HG02943 (cell line): ENCODE data around the gene PPIF.

Source experiments
- ATAC-seq: cut with Tn5 transposase; IDR thresholded peaks from one replicate; pipeline ENCODE4 v1.9.1; 2021; ENCODE audit warnings: mild to moderate bottlenecking, low read depth, moderate library complexity; ENCODE audit not compliant: unreplicated experiment

The PPIF gene

DNA sequence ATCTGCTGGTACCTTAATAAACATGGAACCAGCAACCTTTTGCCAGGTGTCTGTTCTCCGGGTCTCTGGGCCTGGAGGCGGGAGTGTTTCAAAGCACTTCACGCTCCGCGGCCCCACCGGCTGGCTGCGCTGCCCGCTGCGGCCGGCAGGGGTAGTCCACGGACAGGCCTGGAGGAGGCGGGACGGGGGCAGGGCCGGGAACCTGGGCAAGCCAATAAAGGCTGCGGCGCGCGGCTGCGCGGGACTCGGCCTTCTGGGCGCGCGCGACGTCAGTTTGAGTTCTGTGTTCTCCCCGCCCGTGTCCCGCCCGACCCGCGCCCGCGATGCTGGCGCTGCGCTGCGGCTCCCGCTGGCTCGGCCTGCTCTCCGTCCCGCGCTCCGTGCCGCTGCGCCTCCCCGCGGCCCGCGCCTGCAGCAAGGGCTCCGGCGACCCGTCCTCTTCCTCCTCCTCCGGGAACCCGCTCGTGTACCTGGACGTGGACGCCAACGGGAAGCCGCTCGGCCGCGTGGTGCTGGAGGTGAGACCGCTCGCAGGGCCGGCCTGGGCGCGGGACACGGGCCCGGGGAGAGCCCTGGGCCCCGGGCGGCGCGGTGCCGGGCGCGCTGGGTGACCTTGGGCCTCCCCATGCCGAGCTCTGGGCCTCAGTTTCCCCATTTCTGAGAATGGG lies at the start of gene PPIF:
PPIF (plus strand) TSS at position 244 of the 668 bp plus-strand sequence; CDS start at position 324, 80 bp downstream.
- ATAC-seq, result peak; percentile 63

DNA sequence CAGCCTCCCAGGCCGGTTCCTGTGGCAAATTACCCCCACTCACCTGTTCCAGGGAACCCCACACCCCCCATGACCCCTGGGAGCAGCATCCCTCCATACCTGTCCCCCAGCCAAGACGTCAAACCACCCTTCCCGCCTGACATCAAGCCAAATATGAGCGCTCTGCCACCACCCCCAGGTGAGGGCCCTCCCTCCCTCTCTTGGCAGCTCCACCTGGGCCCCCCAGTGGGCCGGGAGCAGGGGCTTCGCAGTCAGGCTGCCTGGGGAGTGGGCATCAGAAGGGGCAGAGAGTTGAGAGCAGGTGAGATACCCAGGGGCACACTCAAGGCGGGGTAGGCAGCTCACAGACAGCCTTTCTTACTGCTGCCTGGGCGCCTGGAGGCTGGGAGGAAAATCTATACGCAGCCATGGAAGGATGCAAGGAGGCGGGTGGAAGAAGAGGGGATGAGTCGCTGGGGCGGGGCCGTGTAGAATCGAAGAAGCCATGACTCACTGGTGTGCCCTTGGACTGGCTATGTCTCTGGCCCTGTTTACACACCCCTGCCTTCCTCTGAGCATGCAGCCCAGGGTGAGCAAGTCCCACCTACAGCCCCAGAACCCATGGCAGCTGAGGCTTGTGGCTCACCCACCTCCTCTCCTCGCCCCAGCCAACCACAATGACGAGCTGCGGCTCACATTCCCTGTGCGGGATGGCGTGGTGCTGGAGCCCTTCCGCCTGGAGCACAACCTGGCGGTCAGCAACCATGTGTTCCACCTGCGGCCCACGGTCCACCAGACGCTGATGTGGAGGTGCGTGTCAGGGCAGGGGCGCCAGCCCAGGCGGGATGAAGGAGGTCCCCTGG lies 48.6 kb upstream of the PPIF start:
- no peak for ATAC-seq

DNA sequence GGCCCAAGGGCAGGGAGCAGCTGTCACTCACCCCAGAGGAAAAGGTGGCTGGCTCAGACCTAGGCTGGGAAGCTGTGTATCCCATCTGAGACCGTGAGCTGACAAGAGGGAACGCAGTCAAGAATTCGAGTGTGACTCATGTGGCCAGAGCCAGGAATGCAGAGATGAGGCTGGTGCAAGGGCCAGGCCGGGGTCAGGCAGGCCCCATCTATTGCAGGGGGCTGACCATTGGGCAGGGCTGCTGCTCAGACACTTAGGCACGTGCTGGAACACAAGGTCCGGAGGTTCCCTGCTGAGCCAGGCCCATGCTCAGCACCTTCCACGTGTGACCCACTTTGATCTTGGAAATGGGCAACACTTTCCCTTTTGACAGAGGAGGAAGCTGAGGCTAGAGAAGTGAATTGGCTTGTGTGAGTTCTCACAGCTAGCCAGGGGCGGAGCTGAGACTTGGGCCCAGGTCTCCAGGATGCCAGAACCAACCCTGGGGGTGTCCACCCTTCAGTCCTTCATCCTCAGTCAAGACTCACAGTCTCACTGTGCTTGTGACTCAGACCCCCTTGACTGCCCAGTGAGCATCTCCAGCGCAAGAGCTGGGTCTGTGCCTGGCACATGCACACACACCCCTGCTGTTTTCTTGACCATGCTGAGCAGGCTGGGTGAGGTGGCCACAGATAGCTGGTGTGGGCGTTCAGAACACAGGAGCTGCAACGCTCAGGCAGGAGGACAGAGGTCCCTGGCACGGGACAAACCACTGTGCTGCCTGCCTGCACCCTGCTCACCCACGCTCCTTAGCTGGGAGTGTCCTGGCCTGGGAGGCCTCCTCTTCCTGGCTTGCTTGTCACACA lies 47.6 kb upstream of the PPIF start:
- no peak for ATAC-seq

DNA sequence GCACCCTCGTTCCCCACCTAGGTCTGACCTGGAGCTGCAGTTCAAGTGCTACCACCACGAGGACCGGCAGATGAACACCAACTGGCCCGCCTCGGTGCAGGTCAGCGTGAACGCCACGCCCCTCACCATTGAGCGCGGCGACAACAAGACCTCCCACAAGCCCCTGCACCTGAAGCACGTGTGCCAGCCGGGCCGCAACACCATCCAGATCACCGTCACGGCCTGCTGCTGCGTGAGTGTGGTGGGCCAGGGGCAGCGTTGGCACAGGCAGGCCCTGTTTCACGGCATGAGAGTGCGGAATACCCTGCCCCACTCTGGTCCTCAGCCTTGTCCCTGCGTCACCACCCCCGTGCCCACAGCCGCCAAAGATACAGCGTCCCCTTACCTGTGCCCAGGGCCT lies 46.6 kb upstream of the PPIF start:
- ATAC-seq, result no peak

DNA sequence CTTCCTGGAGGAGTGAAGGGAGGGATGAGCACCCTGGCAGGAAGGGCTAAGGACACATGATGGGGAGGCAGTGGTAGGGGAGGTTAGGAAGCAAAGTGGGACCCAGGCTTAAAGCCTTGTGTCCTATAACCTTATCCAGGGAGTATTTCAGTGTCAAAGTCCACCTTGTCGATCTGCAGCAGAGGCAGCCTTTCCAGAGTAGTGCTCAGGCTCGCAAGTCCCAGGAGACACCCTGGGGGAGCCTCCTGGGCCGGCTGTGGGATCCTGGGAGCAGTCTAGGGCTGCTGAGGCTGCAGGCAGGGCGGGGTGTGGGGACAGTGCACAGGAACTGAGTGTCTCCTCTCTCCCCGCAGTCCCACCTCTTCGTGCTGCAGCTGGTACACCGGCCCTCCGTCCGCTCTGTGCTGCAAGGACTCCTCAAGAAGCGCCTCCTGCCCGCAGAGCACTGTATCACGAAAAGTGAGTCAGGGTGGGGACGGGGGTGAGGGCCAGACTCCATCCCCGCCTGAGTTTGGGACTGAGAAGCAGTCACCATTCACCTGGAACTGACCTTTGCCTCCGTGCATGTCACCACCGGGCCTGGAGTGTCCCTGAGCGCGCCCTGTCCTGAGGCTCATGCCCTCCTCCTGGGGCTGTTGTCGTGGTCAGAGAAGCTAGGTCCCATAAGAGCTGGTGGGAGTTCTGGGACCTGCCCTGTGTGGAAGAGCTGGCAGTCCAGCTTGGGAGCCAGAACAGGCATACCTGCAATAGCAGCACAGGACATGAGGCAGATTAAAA lies 45.3 kb upstream of the PPIF start:
- no peak for ATAC-seq

DNA sequence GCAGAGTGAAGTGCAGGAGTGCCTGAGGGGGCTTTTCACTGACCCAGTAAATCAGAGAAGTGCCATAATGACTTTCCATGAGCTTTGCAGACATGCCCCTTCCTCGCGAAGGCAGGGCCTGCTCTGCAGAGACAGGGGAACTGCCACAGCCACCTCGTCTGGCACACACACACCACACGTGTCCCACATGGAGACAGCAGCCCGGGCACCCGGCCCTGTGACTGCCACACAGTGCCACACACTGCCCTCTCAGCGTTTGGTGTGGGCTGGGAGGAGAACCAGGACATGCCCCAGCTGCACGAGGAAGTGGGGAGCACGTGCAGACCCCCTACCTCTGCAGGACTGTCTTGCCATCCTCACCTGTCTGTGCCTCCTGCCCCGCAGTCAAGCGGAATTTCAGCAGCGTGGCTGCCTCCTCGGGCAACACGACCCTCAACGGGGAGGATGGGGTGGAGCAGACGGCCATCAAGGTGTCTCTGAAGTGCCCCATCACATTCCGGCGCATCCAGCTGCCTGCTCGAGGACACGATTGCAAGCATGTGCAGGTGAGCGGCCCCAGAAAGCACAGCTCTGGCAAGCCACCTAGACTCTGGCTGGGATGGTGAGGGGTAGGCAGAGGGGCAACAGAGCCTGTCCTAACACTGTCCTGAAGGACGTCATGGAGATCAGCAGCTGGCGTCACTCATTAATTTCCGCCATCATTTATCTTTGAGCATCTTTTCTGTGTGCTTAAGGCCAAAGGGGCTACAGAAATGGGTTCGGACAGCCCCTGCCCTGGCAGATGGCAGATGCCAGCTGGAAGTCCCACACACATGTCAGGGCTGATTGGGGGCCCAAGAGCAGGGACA lies 43.4 kb upstream of the PPIF start:
- no peak for ATAC-seq

DNA sequence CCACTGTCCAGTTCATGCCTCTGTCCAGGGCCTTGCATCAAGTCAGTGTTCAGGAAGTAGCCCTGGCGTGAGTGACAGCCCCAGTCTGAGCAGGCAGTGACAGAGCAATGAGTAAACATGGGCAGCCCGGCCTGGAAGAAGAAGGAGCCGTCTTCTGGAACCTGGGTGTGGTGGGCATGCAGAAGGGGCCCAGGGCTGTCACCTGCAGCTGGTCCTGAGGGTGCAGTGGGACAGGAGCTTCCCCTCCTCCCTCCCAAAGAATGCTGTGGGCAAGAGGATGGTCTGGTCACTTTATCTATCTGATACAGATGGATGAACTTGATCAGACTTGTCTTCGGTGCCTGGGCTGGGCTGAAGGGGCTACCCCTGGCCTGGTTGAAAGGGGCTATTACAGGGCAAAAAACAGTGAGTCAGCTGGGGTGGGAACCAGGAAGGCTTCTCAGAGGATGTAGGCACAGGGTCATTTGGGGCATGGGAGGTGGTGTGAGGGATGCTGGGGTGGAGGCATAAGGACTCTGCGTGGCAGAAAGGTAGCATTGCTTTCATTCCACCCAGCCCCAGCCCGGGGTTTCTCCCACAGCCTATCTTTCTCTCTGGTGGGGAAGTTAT lies 42.7 kb upstream of the PPIF start:
- ATAC-seq, result no peak

DNA sequence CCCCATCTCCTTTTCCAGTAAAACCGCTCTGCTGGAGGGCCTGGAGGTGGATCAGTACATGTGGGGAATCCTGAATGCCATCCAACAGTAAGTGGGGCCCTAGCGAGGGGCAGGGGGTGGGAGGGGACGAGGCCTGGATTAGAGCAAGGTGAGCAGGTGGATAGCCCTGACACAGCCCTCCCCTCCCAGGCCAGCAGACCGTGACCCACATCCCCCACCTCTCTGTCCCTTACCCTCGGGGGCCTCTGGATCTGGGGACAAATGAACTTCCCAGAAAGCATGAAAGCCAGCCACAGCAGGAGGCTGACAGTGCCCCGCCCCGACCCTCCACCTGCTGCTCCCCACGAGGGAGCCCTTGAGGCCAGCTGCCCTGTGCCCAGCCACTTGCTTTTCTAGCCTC lies 41.8 kb upstream of the PPIF start:
- no peak for ATAC-seq

DNA sequence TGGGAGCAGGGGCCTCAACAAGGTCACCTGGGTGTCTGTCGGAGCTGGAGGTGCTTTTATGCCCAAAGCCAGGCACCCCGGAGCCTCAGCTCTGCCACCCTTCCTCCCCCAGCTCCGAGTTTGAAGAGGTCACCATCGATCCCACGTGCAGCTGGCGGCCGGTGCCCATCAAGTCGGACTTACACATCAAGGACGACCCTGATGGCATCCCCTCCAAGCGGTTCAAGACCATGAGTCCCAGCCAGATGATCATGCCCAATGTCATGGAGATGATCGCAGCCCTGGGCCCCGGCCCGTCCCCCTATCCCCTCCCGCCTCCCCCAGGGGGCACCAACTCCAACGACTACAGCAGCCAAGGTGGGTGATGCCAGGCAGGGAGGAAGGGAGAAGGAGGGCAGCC lies 41.3 kb upstream of the PPIF start:
- ATAC-seq, result no peak

DNA sequence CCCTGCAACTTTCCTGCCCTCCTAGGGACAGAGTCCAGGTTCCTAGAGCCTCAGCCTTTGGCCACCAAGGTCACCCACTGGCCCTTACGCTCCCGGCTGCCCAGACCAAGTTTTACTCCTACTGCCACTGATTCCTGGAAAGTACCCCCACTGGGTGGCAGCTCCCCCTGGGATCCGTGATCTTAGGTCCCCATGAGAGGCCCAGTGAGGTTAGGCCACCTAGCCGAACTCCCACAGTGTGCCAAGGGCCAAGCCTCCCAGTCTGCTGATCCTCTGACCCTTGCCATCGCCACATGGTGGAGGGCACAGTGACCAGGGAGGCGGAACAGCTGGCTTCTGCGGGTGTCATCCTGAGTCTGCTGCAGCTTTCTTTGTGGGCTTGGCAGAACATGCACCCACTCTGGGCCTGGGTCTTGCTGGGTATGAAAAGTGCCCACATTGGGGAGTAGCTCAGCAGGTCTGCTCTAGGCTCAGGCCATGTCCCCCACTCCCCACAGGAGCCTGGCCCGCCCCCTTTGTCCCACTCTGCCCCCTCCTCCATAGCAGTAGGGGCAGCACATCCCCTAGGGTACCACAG lies 40.5 kb upstream of the PPIF start:
- ATAC-seq, result no peak

DNA sequence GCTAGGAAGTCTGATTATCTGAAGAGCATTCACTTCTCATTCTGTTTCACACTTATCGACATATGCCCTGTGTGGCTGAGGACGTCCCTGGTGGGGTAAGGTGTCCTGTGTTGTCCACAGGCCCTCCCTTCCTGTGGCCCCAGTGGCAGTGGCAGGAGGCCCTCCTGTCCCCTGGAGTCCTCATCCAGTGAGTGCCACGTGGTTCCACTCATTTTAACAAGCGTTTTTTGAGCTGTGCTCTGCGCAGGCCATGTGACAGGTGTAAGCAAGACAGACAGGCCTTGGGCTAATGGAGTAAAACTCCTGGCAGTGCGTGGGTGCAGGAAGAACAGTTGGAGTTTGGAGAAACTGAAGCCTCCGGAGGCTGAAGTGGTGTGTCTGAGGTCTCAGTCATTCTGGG lies 39.3 kb upstream of the PPIF start:
- no peak for ATAC-seq

DNA sequence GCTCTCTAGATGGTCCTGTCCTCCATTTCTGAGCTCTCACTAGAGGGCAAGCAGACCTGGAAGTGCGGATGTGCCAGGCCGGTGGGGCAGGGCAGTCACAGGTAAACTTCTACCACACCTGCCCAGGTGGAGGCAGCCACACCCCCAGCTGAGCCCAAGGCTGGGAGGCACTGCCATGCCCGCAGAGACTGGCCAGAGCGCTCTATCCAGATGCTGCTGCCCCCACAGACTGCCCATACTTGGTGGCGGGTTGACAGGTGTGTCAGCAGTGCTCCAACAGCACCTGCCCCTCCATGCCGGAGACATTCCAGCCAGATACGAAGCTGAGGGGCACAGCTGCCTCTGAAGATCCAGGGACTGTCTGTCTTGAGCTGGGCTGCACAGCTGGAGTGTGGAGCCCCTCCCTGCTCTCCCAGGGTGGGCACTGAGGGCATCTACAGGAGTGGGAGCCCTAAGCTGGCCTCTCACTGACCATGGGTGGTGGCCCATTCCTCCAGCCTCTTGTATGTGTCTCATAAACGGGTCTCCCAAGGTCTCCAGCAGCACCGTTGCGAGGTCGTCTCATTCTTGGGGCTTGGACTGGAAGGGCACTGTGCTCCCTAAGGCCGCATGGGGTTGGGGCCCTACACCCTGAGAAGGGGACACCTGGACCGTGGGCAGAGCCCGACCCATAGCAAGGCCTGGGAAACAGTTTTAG lies 38.2 kb upstream of the PPIF start:
- ATAC-seq, result no peak

DNA sequence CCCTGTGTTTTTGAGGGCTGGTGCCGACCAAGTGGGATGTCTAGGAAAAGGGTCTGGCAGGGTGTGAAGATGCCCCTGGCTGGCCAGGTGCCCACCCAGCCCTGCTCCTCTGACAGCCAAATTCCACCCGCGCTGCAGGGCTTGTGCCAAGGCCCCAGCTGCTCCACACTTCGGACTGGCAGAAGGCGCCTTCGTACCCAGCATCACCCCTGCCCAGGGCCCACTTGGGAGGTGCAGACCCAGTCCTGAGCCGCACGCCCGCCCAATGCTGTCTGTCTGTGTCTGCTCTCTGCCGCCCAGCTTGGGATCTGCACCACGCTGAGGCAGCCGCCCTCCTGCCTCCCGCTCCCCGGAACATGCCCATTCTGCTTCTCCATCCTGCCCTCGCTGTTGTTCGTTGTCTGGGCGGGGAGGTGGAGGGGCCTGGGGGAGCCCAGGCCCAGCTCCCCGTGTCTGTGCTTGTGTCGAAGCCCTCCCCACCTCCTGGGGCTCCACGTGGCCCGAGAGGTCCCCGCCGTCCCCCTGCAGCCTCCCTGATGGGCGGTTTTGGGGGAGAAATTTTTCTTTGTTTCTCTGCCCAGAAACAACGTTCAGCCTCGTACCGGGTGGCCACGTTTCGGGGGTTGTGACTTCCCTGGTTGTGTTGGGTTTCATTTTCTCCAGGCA lies 36.9 kb upstream of the PPIF start:
- ATAC-seq, result no peak

DNA sequence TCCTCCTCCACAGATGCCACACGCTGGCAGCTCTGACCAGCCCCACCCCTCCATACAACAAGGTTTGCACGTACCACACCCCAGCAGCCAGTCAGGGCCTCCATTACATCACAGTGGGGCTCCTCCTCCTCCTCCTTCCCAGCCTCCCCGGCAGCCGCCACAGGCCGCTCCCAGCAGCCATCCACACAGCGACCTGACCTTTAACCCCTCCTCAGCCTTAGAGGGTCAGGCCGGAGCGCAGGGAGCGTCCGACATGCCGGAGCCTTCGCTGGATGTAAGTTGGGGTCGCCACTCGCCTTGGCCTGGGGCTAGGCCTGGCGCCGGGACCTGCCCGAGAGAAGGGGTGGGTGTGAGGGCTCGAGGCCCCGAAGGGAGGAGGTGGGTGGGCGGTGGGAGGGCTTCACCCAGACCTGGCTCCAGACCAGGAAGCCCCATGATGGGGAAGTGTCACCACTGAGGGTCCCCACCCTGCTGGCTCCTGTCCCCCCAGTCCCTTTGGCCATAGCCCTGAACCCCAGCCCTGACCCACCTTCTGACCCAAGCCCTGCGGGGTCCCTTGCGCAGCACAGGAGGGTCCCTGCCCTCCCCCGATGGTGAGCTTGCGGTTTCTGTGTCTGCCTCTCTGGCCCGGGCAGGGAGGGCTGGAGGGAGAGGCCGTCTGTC lies 36.2 kb upstream of the PPIF start:
- ATAC-seq, result no peak

DNA sequence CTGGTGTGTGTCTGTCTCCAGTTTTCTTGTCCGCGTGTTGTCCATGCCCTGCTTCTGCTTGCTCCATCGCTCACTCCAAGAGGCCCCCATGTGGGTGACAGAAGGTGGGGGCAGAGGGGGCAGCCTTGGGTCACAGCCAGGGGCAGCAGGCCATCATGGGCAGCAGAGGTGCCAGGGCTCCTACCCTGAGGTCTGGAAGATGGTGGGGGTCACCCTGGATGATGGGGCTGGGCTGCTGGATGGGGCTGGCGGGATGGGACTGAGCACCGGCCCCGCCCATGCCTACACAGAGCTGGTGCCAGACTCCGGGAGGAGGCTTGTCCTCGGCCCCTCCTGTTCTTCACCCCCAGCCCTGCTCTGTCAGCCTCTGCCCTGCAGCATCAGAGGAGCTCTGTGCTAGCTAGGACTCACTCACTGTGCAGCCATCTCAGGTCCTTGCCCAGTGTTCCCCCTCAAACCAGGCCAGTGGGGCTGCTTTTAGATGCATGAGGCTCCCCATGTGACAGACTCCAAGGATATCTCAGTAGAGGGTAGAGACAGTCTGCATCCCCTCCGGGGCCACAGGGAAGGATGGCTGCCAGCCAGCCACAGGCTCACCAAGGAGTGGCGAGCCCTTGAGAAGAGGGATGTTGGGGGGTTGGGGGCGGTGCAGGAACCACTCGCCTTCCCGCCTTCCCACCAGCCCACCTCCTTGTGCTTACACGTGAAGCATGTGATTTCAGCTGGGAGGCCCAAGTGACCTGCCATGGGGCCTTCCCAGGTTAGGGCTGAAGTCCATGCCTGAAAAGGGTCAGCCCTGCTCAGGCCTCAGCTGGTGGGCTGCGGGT lies 35.5 kb upstream of the PPIF start:
- ATAC-seq, result no peak

DNA sequence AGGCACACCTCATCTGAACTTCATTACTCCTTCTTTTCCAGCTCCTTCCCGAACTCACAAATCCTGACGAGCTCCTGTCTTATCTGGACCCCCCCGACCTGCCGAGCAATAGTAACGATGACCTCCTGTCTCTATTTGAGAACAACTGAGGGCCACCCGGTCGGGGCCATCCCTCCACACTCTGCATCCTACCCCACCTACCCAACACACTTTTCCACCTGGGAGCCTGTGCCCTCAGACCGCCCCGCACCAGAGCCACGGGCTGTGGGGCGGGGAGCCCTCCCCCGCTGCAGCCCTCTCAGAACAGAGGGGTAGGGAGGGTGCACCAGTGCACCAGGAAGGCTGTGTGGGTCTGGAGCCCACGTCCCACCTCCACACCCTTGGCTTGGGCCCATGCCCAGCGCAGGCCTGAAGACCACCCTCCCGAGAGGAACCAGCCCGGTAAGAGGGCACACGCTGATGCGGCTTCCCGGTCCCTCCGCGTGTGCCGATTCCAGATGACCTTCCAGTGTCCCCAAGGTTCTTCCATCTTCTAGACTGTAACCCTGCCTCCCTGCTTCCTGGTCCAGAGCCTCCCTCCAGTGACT lies 34.6 kb upstream of the PPIF start:
- no peak for ATAC-seq
